SH-SY5Y (cell line): ENCODE results near the gene CD99L2.

Experiments used
- GATA2 ChIP-seq: IDR thresholded peaks from 2 replicates; pipeline ENCODE4 v1.6.1; 2011; ENCODE audit warnings: mild to moderate bottlenecking, low read depth, low read length
- GATA3 ChIP-seq: IDR thresholded peaks from 2 replicates; pipeline ENCODE4 v1.6.1; 2011; ENCODE audit warnings: low read depth, mild to moderate bottlenecking, low read length, moderate library complexity

DNA sequence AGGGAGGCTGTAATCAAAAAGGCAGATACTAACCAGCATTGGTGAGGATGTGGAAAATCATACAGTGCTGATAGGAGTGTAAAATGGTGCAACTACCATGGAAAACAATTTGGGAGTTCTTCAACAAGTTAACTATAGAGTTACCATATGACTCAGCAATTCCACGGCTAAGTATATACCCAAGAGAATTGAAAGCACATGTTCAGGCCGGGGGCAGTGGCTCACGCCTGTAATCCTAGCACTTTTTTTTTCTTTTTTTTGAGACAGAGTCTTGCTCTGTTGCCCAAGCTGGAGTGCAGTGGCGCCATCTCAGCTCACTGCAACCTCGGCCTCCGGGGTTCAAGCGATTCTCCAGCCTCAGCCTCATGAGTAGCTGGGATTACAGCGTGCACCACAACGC is 15.0 kb upstream of the CD99L2 start:
- TF ChIP-seq GATA2 (no peak), GATA3 (no peak)
